Measurements from ENCODE around the gene CBFA2T2. TPM values are rescaled to one million over a fixed set of nuclear protein-coding genes. Genes with fewer than 3 reads are reported as not detected.

The CBFA2T2 gene
- total RNA-seq, 1 donor from 2014 or later = 58.1 TPM

- DNase-seq (ENCODE audit: low spot score, unreplicated experiment) = no peak
- no peaks in the 10 kb centered on the region for H3K9me3 Mint-ChIP-seq (ENCODE audit: low read depth)
- H3K36me3 Mint-ChIP-seq (ENCODE audit: insufficient read depth) = peaks cover 20% of the 10 kb centered on the region
- no peaks in the 10 kb centered on the region for H3K27me3 Mint-ChIP-seq
- no peak overlapping the region for H3K27ac Mint-ChIP-seq
- H3K4me1 Mint-ChIP-seq (ENCODE audit: low read depth) = peaks cover 34% of the 10 kb centered on the region
- no peak for TF ChIP-seq CTCF (IDR thresholded peaks at IDR 0.05; ENCODE audit: unreplicated experiment)
- no peak overlapping the region for H3K4me3 Mint-ChIP-seq (ENCODE audit: low read depth)
Measured at GRCh38 chr20:33647603-33648395, 157.9 kb downstream of the CBFA2T2 start.

GRCh38 chr20:33648396-33649004, 158.6 kb downstream of the CBFA2T2 start:
- Mint-ChIP-seq H3K36me3 (ENCODE audit: insufficient read depth) (peaks cover 20% of the 10 kb centered on the region), H3K4me3 (ENCODE audit: low read depth) (no peak overlapping the region), H3K4me1 (ENCODE audit: low read depth) (peaks cover 41% of the 10 kb centered on the region), H3K9me3 (ENCODE audit: low read depth) (no peaks in the 10 kb centered on the region), H3K27me3 (no peaks in the 10 kb centered on the region), H3K27ac (no peak overlapping the region)
- TF ChIP-seq CTCF (IDR thresholded peaks at IDR 0.05; ENCODE audit: unreplicated experiment) = no peak
- DNase-seq (ENCODE audit: low spot score, unreplicated experiment) = no peak

GRCh38 chr20:33649201-33649681, 159.3 kb downstream of the CBFA2T2 start:
- Mint-ChIP-seq H3K27ac (peak overlapping the region; percentile 84), H3K4me1 (ENCODE audit: low read depth) (peaks cover 49% of the 10 kb centered on the region), H3K36me3 (ENCODE audit: insufficient read depth) (peaks cover 18% of the 10 kb centered on the region), H3K4me3 (ENCODE audit: low read depth) (no peak overlapping the region), H3K27me3 (no peaks in the 10 kb centered on the region), H3K9me3 (ENCODE audit: low read depth) (no peaks in the 10 kb centered on the region)
- no peak for DNase-seq (ENCODE audit: low spot score, unreplicated experiment)
- no peak for TF ChIP-seq CTCF (IDR thresholded peaks at IDR 0.05; ENCODE audit: unreplicated experiment)

GRCh38 chr20:33650111-33650752, 160.3 kb downstream of the CBFA2T2 start:
- TF ChIP-seq CTCF (IDR thresholded peaks at IDR 0.05; ENCODE audit: unreplicated experiment) = no peak
- peaks cover 12% of the 10 kb centered on the region for H3K36me3 Mint-ChIP-seq (ENCODE audit: insufficient read depth)
- peaks cover 59% of the 10 kb centered on the region for H3K4me1 Mint-ChIP-seq (ENCODE audit: low read depth)
- no peaks in the 10 kb centered on the region for H3K9me3 Mint-ChIP-seq (ENCODE audit: low read depth)
- peak overlapping the region; percentile 4 for H3K27ac Mint-ChIP-seq
- no peak for DNase-seq (ENCODE audit: low spot score, unreplicated experiment)
- no peak overlapping the region for H3K4me3 Mint-ChIP-seq (ENCODE audit: low read depth)
- H3K27me3 Mint-ChIP-seq = no peaks in the 10 kb centered on the region
